ENCODE results near the gene C3orf52.

- TF ChIP-seq CTCF (IDR thresholded peaks at IDR 0.05) (no peak), REST (IDR thresholded peaks at IDR 0.05; ENCODE audit: insufficient read depth in 1 of 2, low read depth in 2 of 2, low read length in 1 of 2) (no peak), POLR2AphosphoS5 (IDR thresholded peaks at IDR 0.05; ENCODE audit: low read depth, low read length) (no peak), TCF7L2 (IDR thresholded peaks at IDR 0.05; ENCODE audit: low read depth, low read length) (no peak), SIN3A (IDR thresholded peaks at IDR 0.05; ENCODE audit: borderline replicate concordance, insufficient read depth, low read depth, low read length) (no peak)
These were observed 44.4 kb downstream of the C3orf52 start for GRCh38 chr3:112130638-112130993.

Data from Panc1 (cell line).